GM12891 (cell line): ENCODE results near the gene ZNF541.

Source experiments
- POLR2A ChIP-seq: IDR thresholded peaks from 2 replicates; pipeline ENCODE4 v1.6.1; 2011; ENCODE audit warnings: low read depth, low read length, control low read depth
- POLR2AphosphoS5 ChIP-seq: IDR thresholded peaks from 2 replicates; pipeline ENCODE4 v1.6.1; 2011; ENCODE audit warnings: low read depth, low read length, control low read depth
- SPI1 ChIP-seq: IDR thresholded peaks from 2 replicates; pipeline ENCODE4 v1.6.1; 2011; ENCODE audit warnings: low read depth, low read length, control low read depth

GRCh38 chr19:47607564-47608073 is 34.7 kb upstream of the ZNF541 start:
- TF ChIP-seq POLR2AphosphoS5 (no peak), POLR2A (no peak), SPI1 (no peak)
